ENCODE measurements around the gene TAS2R46. TPM values are rescaled to one million over a fixed set of nuclear protein-coding genes. Genes with fewer than 3 reads are reported as not detected.
A peak's percentile ranks its signal among the peaks of the same experiment; 100 is the strongest.

TAS2R46 gene
- total and polyA plus RNA-seq, 2 of the 13 experiments (the other 11 are each of a cell fraction or from before 2014, with no cell fraction given): 0.16 to 3.5 TPM

DNA sequence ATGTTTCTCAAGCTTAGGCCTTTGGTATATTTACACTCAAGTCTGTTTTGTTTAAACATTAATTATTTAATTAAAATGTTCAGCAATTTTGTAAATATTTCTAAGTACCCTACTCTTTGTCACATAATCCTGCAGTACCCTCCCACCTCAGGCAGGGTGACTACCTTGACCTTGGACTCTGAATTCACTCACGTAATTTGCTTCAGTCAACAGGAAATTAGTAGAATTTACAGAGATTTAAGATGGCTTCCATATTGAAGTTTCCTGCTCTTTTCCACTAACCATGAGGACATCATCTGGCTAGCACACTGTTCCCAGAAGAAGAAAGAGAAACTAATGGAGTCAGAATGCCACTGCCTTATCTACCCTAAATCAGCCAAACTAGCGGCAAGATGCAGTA lies 38.7 kb downstream of the TAS2R46 start:
- FAIRE-seq (no peak), DNase-seq (ENCODE audit: low spot score) (peak; percentile 21), ATAC-seq (no peak; the same call in 2 of the 3 replicates)
- BruUV-seq (replicated peaks): no TSS peak
- Histone ChIP-seq H3K9ac (ENCODE audit: insufficient read depth, low read depth, low read length) (no peak overlapping the region), H3K79me2 (ENCODE audit: insufficient read depth, low read length) (no peaks in the 10 kb centered on the region), H3K4me2 (ENCODE audit: low read depth, low read length) (no peak overlapping the region), H3K4me1 (ENCODE audit: insufficient read depth, low read length) (peaks cover 28% of the 10 kb centered on the region), H3K4me3 (replicated peaks in 1 of 3; ENCODE audit: insufficient read depth in 1 of 3, low read depth in 2 of 3, low read length in 3 of 3) (no peak overlapping the region), H4K20me1 (ENCODE audit: insufficient read depth, low read length) (no peaks in the 10 kb centered on the region), H2AFZ (ENCODE audit: low read length) (no peak overlapping the region), H3K27me3 (ENCODE audit: control insufficient read depth in 1 of 2, insufficient read depth in 2 of 2, low read length in 2 of 2) (no peaks in the 10 kb centered on the region), H3K9me3 (ENCODE audit: low read length) (no peaks in the 10 kb centered on the region), H3K36me3 (replicated peaks in 1 of 2; ENCODE audit: control insufficient read depth in 1 of 2, insufficient read depth in 2 of 2, low read length in 2 of 2) (peaks cover 3 to 13% of the 10 kb centered on the region in 2 experiments; a peak in 3 of 5 replicates), H3K27ac (ENCODE audit: extremely low read length, insufficient read depth, low read length) (peak overlapping the region; percentile 29)
- POLR2A ChIA-PET: interaction anchor here (1.3 kb wide), 1 partner anchor 148 kb away, joined by 3 read pairs; the partner anchor contains the start of gene SMIM10L1
- intact Hi-C loops (cut with micrococcal nuclease; ENCODE audit: unreplicated experiment): no loop called here
- in situ Hi-C loops (cut with HindIII; ENCODE audit: extremely low pct_ligation_motif_present, low pct_unique_long_range_greater_than_20kb): no loop called here
- CTCF ChIA-PET (ENCODE audit: low intra/inter-chr PET ratio, low total read pairs): no interaction called here
- WGBS (ENCODE audit: low lambda C conversion rate): 68% methylated on average over 2 of the region's 2 CpGs
- TF ChIP-seq SOX6 (IDR thresholded peaks at IDR 0.05) (no peak), SOX6 (CRISPR knock-in tag; IDR thresholded peaks at IDR 0.05) (0 out of 2 replicates have a peak, but pooled peaks have one; percentile 12), BHLHE40 (IDR thresholded peaks at IDR 0.05; ENCODE audit: low read length) (no peak), ETV5 (CRISPR knock-in tag; IDR thresholded peaks at IDR 0.05; ENCODE audit: borderline replicate concordance) (peak; percentile 24; the same call in 1 of the 2 replicates), ZMYM4 (CRISPR knock-in tag; IDR thresholded peaks at IDR 0.05) (peak; percentile 75), FOXA3 (CRISPR knock-in tag; IDR thresholded peaks at IDR 0.05) (peak; percentile 48), GABPA (IDR thresholded peaks at IDR 0.05; ENCODE audit: low read depth, low read length) (no peak), GABPA (CRISPR knock-in tag; IDR thresholded peaks at IDR 0.05; ENCODE audit: low read depth) (peak; percentile 54), SOX5 (CRISPR knock-in tag; IDR thresholded peaks at IDR 0.05; ENCODE audit: borderline replicate concordance) (0 out of 2 replicates have a peak, but pooled peaks have one; percentile 12), POGZ (CRISPR knock-in tag; IDR thresholded peaks at IDR 0.05) (peak; percentile 90)
- TF ChIP-seq, protein P1, sequence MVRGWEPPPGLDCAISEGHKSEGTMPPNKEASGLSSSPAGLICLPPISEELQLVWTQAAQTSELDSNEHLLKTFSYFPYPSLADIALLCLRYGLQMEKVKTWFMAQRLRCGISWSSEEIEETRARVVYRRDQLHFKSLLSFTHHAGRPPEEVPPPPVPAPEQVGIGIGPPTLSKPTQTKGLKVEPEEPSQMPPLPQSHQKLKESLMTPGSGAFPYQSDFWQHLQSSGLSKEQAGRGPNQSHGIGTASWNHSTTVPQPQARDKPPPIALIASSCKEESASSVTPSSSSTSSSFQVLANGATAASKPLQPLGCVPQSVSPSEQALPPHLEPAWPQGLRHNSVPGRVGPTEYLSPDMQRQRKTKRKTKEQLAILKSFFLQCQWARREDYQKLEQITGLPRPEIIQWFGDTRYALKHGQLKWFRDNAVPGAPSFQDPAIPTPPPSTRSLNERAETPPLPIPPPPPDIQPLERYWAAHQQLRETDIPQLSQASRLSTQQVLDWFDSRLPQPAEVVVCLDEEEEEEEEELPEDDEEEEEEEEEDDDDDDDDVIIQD (CRISPR knock-in tag; IDR thresholded peaks at IDR 0.05; ENCODE audit: low read depth): peak; percentile 99
- TF ChIP-seq, protein P2, sequence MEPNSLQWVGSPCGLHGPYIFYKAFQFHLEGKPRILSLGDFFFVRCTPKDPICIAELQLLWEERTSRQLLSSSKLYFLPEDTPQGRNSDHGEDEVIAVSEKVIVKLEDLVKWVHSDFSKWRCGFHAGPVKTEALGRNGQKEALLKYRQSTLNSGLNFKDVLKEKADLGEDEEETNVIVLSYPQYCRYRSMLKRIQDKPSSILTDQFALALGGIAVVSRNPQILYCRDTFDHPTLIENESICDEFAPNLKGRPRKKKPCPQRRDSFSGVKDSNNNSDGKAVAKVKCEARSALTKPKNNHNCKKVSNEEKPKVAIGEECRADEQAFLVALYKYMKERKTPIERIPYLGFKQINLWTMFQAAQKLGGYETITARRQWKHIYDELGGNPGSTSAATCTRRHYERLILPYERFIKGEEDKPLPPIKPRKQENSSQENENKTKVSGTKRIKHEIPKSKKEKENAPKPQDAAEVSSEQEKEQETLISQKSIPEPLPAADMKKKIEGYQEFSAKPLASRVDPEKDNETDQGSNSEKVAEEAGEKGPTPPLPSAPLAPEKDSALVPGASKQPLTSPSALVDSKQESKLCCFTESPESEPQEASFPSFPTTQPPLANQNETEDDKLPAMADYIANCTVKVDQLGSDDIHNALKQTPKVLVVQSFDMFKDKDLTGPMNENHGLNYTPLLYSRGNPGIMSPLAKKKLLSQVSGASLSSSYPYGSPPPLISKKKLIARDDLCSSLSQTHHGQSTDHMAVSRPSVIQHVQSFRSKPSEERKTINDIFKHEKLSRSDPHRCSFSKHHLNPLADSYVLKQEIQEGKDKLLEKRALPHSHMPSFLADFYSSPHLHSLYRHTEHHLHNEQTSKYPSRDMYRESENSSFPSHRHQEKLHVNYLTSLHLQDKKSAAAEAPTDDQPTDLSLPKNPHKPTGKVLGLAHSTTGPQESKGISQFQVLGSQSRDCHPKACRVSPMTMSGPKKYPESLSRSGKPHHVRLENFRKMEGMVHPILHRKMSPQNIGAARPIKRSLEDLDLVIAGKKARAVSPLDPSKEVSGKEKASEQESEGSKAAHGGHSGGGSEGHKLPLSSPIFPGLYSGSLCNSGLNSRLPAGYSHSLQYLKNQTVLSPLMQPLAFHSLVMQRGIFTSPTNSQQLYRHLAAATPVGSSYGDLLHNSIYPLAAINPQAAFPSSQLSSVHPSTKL (CRISPR knock-in tag; IDR thresholded peaks at IDR 0.05): peak; percentile 54; the same call in 1 of the 2 replicates
- TF ChIP-seq, protein P3, sequence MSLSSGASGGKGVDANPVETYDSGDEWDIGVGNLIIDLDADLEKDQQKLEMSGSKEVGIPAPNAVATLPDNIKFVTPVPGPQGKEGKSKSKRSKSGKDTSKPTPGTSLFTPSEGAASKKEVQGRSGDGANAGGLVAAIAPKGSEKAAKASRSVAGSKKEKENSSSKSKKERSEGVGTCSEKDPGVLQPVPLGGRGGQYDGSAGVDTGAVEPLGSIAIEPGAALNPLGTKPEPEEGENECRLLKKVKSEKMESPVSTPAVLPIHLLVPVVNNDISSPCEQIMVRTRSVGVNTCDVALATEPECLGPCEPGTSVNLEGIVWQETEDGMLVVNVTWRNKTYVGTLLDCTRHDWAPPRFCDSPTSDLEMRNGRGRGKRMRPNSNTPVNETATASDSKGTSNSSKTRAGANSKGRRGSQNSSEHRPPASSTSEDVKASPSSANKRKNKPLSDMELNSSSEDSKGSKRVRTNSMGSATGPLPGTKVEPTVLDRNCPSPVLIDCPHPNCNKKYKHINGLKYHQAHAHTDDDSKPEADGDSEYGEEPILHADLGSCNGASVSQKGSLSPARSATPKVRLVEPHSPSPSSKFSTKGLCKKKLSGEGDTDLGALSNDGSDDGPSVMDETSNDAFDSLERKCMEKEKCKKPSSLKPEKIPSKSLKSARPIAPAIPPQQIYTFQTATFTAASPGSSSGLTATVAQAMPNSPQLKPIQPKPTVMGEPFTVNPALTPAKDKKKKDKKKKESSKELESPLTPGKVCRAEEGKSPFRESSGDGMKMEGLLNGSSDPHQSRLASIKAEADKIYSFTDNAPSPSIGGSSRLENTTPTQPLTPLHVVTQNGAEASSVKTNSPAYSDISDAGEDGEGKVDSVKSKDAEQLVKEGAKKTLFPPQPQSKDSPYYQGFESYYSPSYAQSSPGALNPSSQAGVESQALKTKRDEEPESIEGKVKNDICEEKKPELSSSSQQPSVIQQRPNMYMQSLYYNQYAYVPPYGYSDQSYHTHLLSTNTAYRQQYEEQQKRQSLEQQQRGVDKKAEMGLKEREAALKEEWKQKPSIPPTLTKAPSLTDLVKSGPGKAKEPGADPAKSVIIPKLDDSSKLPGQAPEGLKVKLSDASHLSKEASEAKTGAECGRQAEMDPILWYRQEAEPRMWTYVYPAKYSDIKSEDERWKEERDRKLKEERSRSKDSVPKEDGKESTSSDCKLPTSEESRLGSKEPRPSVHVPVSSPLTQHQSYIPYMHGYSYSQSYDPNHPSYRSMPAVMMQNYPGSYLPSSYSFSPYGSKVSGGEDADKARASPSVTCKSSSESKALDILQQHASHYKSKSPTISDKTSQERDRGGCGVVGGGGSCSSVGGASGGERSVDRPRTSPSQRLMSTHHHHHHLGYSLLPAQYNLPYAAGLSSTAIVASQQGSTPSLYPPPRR (CRISPR knock-in tag; IDR thresholded peaks at IDR 0.05; ENCODE audit: borderline replicate concordance): 0 out of 2 replicates have a peak, but pooled peaks have one; percentile 35

Measured in HepG2 (cell line).